ENCODE measurements around the gene WDR17. TPM values are rescaled to one million over a fixed set of nuclear protein-coding genes. Genes with fewer than 3 reads are reported as not detected.

WDR17 gene
- total and polyA plus RNA-seq, 2 of the 13 experiments (the other 11 are each of a cell fraction or from before 2014, with no cell fraction given) = not detected

- no peak for TF ChIP-seq GMEB2 (CRISPR knock-in tag; IDR thresholded peaks at IDR 0.05; ENCODE audit: low read depth)
- TF ChIP-seq NR1H2 (CRISPR knock-in tag; IDR thresholded peaks at IDR 0.05; ENCODE audit: borderline replicate concordance, low read depth) = no peak
- TF ChIP-seq TGIF2 (CRISPR knock-in tag; IDR thresholded peaks at IDR 0.05) = 0 out of 2 replicates have a peak, but pooled peaks have one; percentile 44
- TF ChIP-seq, protein P1, sequence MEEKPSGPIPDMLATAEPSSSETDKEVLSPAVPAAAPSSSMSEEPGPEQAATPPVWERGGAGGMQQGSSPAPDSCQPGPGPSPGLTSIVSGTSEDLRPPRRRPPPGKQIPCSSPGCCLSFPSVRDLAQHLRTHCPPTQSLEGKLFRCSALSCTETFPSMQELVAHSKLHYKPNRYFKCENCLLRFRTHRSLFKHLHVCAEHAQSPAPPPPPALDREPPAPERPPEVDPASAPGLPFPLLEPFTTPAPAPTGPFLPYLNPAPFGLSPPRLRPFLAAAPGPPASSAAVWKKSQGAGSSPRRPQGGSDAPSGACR (CRISPR knock-in tag; IDR thresholded peaks at IDR 0.05) = no peak
- no peak for TF ChIP-seq ADNP (CRISPR knock-in tag; IDR thresholded peaks at IDR 0.05)
- TF ChIP-seq ZNF382 (CRISPR knock-in tag; IDR thresholded peaks at IDR 0.05; ENCODE audit: borderline replicate concordance) = no peak
- peak; percentile 37; the same call in 1 of the 2 replicates for TF ChIP-seq SOX5 (CRISPR knock-in tag; IDR thresholded peaks at IDR 0.05; ENCODE audit: borderline replicate concordance)
- peak; percentile 58; the same call in 1 of the 2 replicates for TF ChIP-seq ZNF839 (CRISPR knock-in tag; IDR thresholded peaks at IDR 0.05; ENCODE audit: borderline replicate concordance)
- no peak for TF ChIP-seq TFAP4 (IDR thresholded peaks at IDR 0.05; ENCODE audit: borderline replicate concordance, low read depth)
- no peak for TF ChIP-seq PBX2 (CRISPR knock-in tag; IDR thresholded peaks at IDR 0.05)
- TF ChIP-seq, protein P2, sequence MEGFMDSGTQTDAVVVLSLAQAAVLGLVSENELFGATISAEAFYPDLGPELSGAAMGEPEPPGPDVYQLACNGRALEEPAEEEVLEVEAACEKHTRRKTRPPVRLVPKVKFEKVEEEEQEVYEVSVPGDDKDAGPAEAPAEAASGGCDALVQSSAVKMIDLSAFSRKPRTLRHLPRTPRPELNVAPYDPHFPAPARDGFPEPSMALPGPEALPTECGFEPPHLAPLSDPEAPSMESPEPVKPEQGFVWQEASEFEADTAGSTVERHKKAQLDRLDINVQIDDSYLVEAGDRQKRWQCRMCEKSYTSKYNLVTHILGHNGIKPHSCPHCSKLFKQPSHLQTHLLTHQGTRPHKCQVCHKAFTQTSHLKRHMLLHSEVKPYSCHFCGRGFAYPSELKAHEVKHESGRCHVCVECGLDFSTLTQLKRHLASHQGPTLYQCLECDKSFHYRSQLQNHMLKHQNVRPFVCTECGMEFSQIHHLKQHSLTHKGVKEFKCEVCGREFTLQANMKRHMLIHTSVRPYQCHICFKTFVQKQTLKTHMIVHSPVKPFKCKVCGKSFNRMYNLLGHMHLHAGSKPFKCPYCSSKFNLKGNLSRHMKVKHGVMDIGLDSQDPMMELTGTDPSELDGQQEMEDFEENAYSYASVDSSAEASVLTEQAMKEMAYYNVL (CRISPR knock-in tag; IDR thresholded peaks at IDR 0.05; ENCODE audit: borderline replicate concordance) = no peak
- no peak for TF ChIP-seq ZNF749 (CRISPR knock-in tag; IDR thresholded peaks at IDR 0.05; ENCODE audit: borderline replicate concordance)
- no peak for TF ChIP-seq AHR (CRISPR knock-in tag; IDR thresholded peaks at IDR 0.05)
- no peak for TF ChIP-seq GTF3A (CRISPR knock-in tag; conservative IDR thresholded peaks at IDR 0.05)
- no peak for TF ChIP-seq ZNF841 (CRISPR knock-in tag; IDR thresholded peaks at IDR 0.05; ENCODE audit: borderline replicate concordance)
- 0 out of 2 replicates have a peak, but pooled peaks have one; percentile 25 for TF ChIP-seq ZSCAN5A (CRISPR knock-in tag; IDR thresholded peaks at IDR 0.05; ENCODE audit: borderline replicate concordance)
- peak; percentile 29; the same call in 1 of the 2 replicates for TF ChIP-seq ZNF598 (CRISPR knock-in tag; IDR thresholded peaks at IDR 0.05; ENCODE audit: borderline replicate concordance)
- no peak for TF ChIP-seq ZNF451 (CRISPR knock-in tag; IDR thresholded peaks at IDR 0.05)
- TF ChIP-seq ZNF44 (CRISPR knock-in tag; IDR thresholded peaks at IDR 0.05) = no peak
- TF ChIP-seq TAF1 (CRISPR knock-in tag; IDR thresholded peaks at IDR 0.05) = peak; percentile 48; the same call in 1 of the 2 replicates
- TF ChIP-seq TBX2 (CRISPR knock-in tag; IDR thresholded peaks at IDR 0.05; ENCODE audit: borderline replicate concordance) = no peak
These were observed 129.7 kb downstream of the WDR17 start, which contains the start of gene SPATA4 (continued) for GRCh38 chr4:176195184-176195978.
